Measurements from ENCODE around the gene LRCH1.
A peak's percentile ranks its signal among the peaks of the same experiment; 100 is the strongest.

DNA sequence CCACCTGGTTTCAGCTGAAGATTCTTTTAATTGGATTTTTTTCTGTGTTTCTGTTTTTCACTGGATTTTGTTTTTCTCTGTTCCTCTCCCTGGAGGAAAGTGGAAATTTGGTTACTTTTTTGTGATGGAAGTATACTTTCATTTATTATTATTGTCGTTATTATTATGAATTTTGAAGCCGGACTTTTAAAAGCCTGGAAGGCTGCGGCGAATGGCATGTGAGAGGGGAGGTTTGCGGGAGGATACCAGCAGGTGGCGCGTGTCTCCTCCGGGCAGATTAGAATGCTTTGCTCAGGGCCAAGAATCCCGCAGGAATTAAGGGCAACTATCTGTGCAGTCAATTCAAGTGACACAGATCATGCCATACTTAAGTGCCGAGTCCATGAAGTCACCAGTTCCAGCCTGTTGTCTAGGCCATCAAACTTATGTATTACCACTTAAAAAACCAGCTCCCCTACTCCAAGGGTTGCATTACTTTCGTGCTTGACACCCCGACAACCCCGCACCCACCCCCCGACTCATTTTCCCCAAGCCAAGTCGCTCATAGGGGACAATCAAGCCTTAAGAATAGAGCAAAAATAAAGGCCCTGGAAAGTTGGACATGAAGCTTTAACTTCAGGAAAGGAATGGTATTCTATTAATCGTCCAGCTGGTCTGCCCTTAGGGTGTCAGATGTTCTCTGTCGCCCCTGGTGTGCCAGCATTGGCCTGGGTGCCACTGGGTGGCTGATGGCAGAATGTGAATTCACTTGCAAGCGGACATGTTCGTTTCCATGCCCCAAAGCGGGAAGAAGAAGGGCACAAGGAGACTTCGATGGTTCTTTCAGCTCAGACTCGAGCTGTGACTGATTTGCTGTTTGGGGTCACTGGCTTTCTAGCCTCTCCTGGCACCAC, 1.3 kb upstream of the LRCH1 start:
- TF ChIP-seq, protein P1, sequence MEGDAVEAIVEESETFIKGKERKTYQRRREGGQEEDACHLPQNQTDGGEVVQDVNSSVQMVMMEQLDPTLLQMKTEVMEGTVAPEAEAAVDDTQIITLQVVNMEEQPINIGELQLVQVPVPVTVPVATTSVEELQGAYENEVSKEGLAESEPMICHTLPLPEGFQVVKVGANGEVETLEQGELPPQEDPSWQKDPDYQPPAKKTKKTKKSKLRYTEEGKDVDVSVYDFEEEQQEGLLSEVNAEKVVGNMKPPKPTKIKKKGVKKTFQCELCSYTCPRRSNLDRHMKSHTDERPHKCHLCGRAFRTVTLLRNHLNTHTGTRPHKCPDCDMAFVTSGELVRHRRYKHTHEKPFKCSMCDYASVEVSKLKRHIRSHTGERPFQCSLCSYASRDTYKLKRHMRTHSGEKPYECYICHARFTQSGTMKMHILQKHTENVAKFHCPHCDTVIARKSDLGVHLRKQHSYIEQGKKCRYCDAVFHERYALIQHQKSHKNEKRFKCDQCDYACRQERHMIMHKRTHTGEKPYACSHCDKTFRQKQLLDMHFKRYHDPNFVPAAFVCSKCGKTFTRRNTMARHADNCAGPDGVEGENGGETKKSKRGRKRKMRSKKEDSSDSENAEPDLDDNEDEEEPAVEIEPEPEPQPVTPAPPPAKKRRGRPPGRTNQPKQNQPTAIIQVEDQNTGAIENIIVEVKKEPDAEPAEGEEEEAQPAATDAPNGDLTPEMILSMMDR (IDR thresholded peaks at IDR 0.05): peak in 1 of 3 donors; percentile 51
- no peak for TF ChIP-seq POLR2A (IDR thresholded peaks at IDR 0.05)

All from lower leg skin (tissue), 3 donors.